Measurements from ENCODE around the gene PTBP2. TPM values are rescaled to one million over a fixed set of nuclear protein-coding genes. Genes with fewer than 3 reads are reported as not detected.

Gene PTBP2
- total RNA-seq, 6 donors from 2014 or later, result 10.4 to 36.5 (median 14.4) TPM

DNA sequence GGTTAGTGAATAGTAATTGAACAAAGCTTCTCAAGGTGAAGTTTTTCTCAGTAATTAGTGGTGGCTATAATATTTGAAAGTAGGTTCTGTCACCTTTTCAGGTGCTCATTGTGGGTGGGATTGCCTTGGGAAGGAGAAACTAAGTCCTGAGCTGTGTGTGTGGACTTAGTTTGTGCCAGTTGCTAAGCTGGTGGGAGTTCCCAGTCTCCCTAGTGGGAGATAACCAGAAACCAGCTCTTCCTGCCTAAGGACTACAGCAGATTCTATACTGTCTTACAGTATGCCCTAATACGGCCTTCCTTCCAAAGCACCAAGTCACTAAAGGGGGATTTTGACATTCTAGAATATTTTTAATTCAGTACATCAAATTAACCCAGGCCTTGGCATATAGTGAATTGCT lies 94.3 kb downstream of the PTBP2 start:
- Histone ChIP-seq H3K4me1 (no peaks in the 10 kb centered on the region), H3K9me3 (no peaks in the 10 kb centered on the region), H3K4me3 (no peak overlapping the region), H3K36me3 (peaks cover 0 to 36% (median 3%) of the 10 kb centered on the region in 4 donors), H3K27ac (no peak overlapping the region), H3K27me3 (no peaks in the 10 kb centered on the region)
- DNase-seq, result no peak
- no peak for ATAC-seq (ENCODE audit: low FRiP score in 2 of 2)
- no peak for TF ChIP-seq POLR2A (IDR thresholded peaks at IDR 0.05)
- no peak for TF ChIP-seq POLR2AphosphoS5 (IDR thresholded peaks at IDR 0.05)
- no peak for TF ChIP-seq CTCF (IDR thresholded peaks at IDR 0.05)
- TF ChIP-seq EP300 (IDR thresholded peaks at IDR 0.05), result no peak
- 100% methylated on average over 1 of the region's 1 CpG for WGBS, 2 donors

DNA sequence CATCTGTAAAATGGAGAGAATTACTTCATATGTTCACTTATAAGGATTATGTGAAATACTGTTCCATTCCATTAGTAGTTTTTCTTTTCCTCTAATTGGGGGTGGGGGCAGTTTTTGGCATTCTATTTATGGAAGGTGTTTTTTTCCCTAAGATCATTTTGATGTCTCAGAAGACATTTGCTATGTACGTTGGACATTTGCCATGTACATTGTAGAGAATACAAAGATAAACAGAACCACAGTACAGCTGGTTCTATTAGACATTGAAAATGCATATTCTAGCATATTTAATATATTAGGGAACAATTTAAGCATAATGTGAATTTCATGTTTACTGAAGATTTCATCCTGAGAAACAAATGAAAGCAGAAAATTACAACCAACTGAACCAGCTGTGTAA lies 98.5 kb downstream of the PTBP2 start:
- no peak overlapping the region for H3K4me3 ChIP-seq
- peaks cover 0 to 10% (median 0%) of the 10 kb centered on the region in 4 donors for H3K36me3 ChIP-seq
- DNase-seq (no peak), ATAC-seq (ENCODE audit: low FRiP score in 2 of 2) (no peak)
- no peaks in the 10 kb centered on the region for H3K9me3 ChIP-seq
- WGBS, 2 donors, result 58 to 62% methylated on average over 1 of the region's 1 CpG
- H3K4me1 ChIP-seq, result no peaks in the 10 kb centered on the region
- no peak for TF ChIP-seq EP300 (IDR thresholded peaks at IDR 0.05)
- no peak for TF ChIP-seq POLR2AphosphoS5 (IDR thresholded peaks at IDR 0.05)
- TF ChIP-seq POLR2A (IDR thresholded peaks at IDR 0.05), result no peak
- TF ChIP-seq CTCF (IDR thresholded peaks at IDR 0.05), result no peak
- no peak overlapping the region for H3K27ac ChIP-seq
- no peaks in the 10 kb centered on the region for H3K27me3 ChIP-seq

DNA sequence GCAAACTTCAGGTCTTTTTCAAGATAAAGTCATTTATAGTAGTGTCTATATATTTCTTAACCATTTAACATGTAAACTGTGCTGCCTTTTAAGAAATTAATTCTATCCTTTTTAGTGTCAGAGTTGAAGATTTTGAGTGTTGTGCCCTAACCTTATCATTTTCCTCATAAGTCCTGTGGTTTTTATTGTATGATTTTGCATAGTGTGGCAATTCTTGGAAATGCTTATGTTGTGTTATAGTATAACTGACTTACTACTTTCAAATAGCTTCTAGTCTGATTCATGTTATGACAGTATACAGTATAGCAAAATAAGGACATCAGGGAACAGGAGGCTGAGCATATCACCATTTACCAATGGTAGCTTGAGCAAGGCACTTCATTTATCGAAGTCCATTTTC lies 99.1 kb downstream of the PTBP2 start:
- TF ChIP-seq POLR2AphosphoS5 (IDR thresholded peaks at IDR 0.05), result no peak
- no peak for TF ChIP-seq POLR2A (IDR thresholded peaks at IDR 0.05)
- no peak for TF ChIP-seq CTCF (IDR thresholded peaks at IDR 0.05)
- TF ChIP-seq EP300 (IDR thresholded peaks at IDR 0.05), result no peak
- H3K36me3 ChIP-seq, result peaks cover 0 to 7% (median 0%) of the 10 kb centered on the region in 4 donors
- H3K4me3 ChIP-seq, result no peak overlapping the region
- H3K27me3 ChIP-seq, result no peaks in the 10 kb centered on the region
- H3K9me3 ChIP-seq, result no peaks in the 10 kb centered on the region
- ATAC-seq (ENCODE audit: low FRiP score in 2 of 2) (no peak), DNase-seq (no peak)
- H3K4me1 ChIP-seq, result no peaks in the 10 kb centered on the region
- no peak overlapping the region for H3K27ac ChIP-seq
- WGBS, 2 donors, result 97 to 100% methylated on average over 1 of the region's 1 CpG

DNA sequence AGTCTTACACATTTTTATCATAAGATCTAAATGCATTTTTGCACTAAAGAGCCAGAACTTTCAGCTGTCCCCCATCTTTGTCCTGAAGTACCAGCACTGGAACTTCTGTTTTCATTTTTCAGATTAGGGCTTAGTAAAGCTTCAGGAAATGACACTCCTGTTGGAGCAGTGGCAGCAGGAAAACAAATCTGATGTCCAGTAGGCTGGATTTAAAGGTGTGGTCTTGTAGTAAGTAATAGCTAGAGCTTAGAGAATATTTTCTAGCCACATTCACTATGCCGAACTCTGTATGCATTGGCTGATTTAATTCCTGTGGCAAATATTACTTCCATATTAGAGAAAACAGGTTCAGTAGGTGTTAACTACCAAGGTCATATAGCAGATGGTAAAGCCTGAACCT lies 103.6 kb downstream of the PTBP2 start:
- no peak overlapping the region for H3K4me3 ChIP-seq
- 88 to 95% methylated on average over 1 of the region's 1 CpG for WGBS, 2 donors
- TF ChIP-seq POLR2A (IDR thresholded peaks at IDR 0.05), result no peak
- no peak for TF ChIP-seq EP300 (IDR thresholded peaks at IDR 0.05)
- TF ChIP-seq CTCF (IDR thresholded peaks at IDR 0.05), result no peak
- no peak for TF ChIP-seq POLR2AphosphoS5 (IDR thresholded peaks at IDR 0.05)
- H3K27ac ChIP-seq, result no peak overlapping the region
- no peaks in the 10 kb centered on the region for H3K27me3 ChIP-seq
- no peaks in the 10 kb centered on the region for H3K4me1 ChIP-seq
- no peaks in the 10 kb centered on the region for H3K36me3 ChIP-seq
- H3K9me3 ChIP-seq, result no peaks in the 10 kb centered on the region
- DNase-seq, result no peak
- ATAC-seq (ENCODE audit: low FRiP score in 2 of 2), result no peak

DNA sequence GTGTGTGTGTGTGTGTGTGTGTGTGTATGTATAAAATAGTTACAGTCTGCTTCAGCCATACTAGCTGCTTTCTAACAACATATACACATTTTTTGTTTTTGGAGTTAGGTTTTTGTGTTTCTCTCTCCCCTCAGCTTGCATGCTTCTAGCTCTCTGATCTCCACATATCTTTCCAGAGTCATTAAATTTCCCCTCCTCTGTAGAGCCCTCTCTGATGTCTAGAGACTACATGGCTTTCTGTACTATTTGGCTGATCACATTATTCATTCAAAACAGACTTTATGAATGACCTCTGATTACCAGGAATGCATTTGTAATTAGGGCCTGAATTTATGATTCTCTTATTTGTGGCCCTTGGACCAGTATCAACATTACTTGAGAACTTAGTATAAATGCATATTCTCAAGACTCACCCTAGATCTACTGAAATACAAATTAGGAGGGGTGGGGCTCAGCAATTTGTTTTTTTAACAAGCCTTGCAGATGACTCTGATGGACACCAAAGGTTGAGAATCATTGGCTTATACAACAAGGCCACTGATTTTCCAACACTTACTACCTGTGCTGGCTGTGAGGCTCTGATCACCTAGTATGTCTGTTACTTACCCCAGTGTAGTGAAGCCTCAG lies 104.5 kb downstream of the PTBP2 start:
- Histone ChIP-seq H3K9me3 (no peaks in the 10 kb centered on the region), H3K27me3 (no peaks in the 10 kb centered on the region), H3K4me1 (no peaks in the 10 kb centered on the region), H3K4me3 (no peak overlapping the region), H3K36me3 (no peaks in the 10 kb centered on the region), H3K27ac (no peak overlapping the region)
- TF ChIP-seq CTCF (IDR thresholded peaks at IDR 0.05) (no peak), EP300 (IDR thresholded peaks at IDR 0.05) (no peak), POLR2A (IDR thresholded peaks at IDR 0.05) (no peak)
- DNase-seq (no peak), ATAC-seq (ENCODE audit: low FRiP score in 2 of 2) (no peak)
